Measurements from ENCODE around the gene PPTC7.
"Not testable (repeated sequence)": the region's sequence is repeated elsewhere in the genome, so short reads cannot be mapped to it uniquely, and the experiment has no call there.

PPTC7 gene

DNA sequence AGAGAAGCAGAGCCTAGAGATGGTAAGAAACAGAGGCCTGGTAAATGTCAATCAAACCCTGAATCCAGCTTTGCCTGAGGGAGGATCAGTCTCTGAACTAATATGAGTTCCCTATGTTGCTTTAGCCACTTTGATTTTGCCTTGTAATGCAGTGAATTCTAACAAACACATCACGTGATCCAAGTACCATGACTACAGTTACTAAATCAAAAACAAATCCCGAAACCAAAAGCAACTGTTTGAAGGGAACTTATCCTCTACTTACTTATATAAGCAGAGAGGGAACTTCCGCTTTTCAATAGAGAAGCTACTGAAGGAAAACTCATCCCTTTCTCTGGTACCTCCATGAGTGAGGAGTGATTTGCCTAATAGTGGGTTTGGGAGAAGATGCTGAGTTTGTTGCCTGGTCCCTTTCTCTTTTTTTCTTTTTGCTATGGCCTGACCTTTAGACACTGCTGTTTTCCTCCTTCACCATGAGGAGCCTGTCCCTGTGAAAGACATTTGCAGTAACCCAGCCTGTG, 7.7 kb upstream of the PPTC7 start:
- H3K9me3 ChIP-seq (ENCODE audit: insufficient read depth, low read length, severe bottlenecking): no peaks in the 10 kb centered on the region
- peaks cover 1% of the 10 kb centered on the region for H3K4me1 ChIP-seq (ENCODE audit: insufficient read depth, low read length)
- no peaks in the 10 kb centered on the region for H3K27me3 ChIP-seq (ENCODE audit: insufficient read depth, low read length, poor library complexity)
- DNase-seq (no peak), ATAC-seq (ENCODE audit: insufficient read depth, low read depth) (no peak)
- H3K4me2 ChIP-seq (ENCODE audit: insufficient read depth, low read length): no peak overlapping the region
- H3K79me2 ChIP-seq (ENCODE audit: insufficient read depth, low read length): no peaks in the 10 kb centered on the region
- H3K27ac ChIP-seq (ENCODE audit: low read length): no peak overlapping the region
- no peaks in the 10 kb centered on the region for H3K36me3 ChIP-seq (ENCODE audit: insufficient read depth, low read length)
- H3K4me3 ChIP-seq (ENCODE audit: low read depth in 1 of 2, low read length in 2 of 2): no peak overlapping the region
- H4K20me1 ChIP-seq (ENCODE audit: insufficient read depth, low read length): no peaks in the 10 kb centered on the region
- TF ChIP-seq, protein P1, sequence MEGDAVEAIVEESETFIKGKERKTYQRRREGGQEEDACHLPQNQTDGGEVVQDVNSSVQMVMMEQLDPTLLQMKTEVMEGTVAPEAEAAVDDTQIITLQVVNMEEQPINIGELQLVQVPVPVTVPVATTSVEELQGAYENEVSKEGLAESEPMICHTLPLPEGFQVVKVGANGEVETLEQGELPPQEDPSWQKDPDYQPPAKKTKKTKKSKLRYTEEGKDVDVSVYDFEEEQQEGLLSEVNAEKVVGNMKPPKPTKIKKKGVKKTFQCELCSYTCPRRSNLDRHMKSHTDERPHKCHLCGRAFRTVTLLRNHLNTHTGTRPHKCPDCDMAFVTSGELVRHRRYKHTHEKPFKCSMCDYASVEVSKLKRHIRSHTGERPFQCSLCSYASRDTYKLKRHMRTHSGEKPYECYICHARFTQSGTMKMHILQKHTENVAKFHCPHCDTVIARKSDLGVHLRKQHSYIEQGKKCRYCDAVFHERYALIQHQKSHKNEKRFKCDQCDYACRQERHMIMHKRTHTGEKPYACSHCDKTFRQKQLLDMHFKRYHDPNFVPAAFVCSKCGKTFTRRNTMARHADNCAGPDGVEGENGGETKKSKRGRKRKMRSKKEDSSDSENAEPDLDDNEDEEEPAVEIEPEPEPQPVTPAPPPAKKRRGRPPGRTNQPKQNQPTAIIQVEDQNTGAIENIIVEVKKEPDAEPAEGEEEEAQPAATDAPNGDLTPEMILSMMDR (IDR thresholded peaks at IDR 0.05; ENCODE audit: borderline replicate concordance, extremely low read depth, low read length, poor library complexity, severe bottlenecking): no peak
- TF ChIP-seq EZH2 (IDR thresholded peaks at IDR 0.05; ENCODE audit: borderline replicate concordance, low read depth, low read length, severe bottlenecking): no peak
- no peak overlapping the region for H2AFZ ChIP-seq (ENCODE audit: low read depth, low read length)
- H3K9ac ChIP-seq (ENCODE audit: low read depth, low read length): no peak overlapping the region

DNA sequence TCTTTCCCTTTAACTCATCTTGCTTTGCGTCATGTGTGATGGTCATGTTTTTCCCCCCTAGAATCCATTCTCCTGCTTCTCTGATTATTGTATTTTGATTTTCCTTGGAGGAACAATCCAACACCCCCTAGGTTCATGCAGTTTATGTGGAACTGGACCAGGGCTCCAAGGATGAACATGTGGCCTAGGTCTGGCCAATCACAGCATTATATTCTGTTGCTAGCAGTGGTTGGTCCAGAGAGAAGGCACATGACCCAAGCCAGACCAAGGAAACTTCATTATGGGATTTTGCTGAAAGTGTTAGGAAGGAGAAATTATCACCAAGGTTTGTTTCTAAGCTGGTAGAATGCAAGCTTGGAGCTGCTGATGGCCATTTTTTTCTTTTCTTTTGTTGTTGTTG, 6.9 kb upstream of the PPTC7 start:
- TF ChIP-seq EZH2 (IDR thresholded peaks at IDR 0.05; ENCODE audit: borderline replicate concordance, low read depth, low read length, severe bottlenecking): no peak
- TF ChIP-seq, protein P1 (IDR thresholded peaks at IDR 0.05; ENCODE audit: borderline replicate concordance, extremely low read depth, low read length, poor library complexity, severe bottlenecking): no peak
- ATAC-seq (ENCODE audit: insufficient read depth, low read depth) (no peak), DNase-seq (no peak)
- H3K4me2 ChIP-seq (ENCODE audit: insufficient read depth, low read length): no peak overlapping the region
- H3K36me3 ChIP-seq (ENCODE audit: insufficient read depth, low read length): no peaks in the 10 kb centered on the region
- H2AFZ ChIP-seq (ENCODE audit: low read depth, low read length): no peak overlapping the region
- H3K27me3 ChIP-seq (ENCODE audit: insufficient read depth, low read length, poor library complexity): no peaks in the 10 kb centered on the region
- H4K20me1 ChIP-seq (ENCODE audit: insufficient read depth, low read length): no peaks in the 10 kb centered on the region
- no peaks in the 10 kb centered on the region for H3K79me2 ChIP-seq (ENCODE audit: insufficient read depth, low read length)
- H3K27ac ChIP-seq (ENCODE audit: low read length): no peak overlapping the region
- peaks cover 10% of the 10 kb centered on the region for H3K4me1 ChIP-seq (ENCODE audit: insufficient read depth, low read length)
- H3K9ac ChIP-seq (ENCODE audit: low read depth, low read length): no peak overlapping the region
- H3K4me3 ChIP-seq (ENCODE audit: low read depth in 1 of 2, low read length in 2 of 2): no peak overlapping the region
- no peaks in the 10 kb centered on the region for H3K9me3 ChIP-seq (ENCODE audit: insufficient read depth, low read length, severe bottlenecking)

DNA sequence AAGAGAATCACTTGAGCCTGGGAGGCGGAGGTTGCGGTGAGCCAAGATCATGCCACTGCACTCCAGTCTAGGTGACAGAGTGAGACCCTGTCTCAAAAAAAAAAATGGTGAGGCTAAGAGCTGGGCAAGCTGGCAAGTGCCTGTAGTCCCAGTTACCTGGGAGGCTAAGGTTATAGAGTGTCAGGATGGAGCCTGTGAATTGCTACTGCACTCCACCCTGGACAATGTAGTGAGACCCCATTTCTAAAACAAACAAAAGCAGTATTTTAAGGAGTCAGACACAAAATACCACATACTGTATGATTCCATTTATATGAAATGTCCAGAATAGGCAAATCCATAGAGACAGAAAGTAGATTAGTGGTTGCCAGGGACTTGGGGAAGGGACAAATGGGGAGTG, 4.0 kb upstream of the PPTC7 start:
- not testable (repeated sequence) for H3K4me2 ChIP-seq (ENCODE audit: insufficient read depth, low read length); H4K20me1 ChIP-seq (ENCODE audit: insufficient read depth, low read length); ATAC-seq (ENCODE audit: insufficient read depth, low read depth); H3K9ac ChIP-seq (ENCODE audit: low read depth, low read length); DNase-seq; H2AFZ ChIP-seq (ENCODE audit: low read depth, low read length); H3K36me3 ChIP-seq (ENCODE audit: insufficient read depth, low read length); H3K4me3 ChIP-seq (ENCODE audit: low read depth in 1 of 2, low read length in 2 of 2); H3K9me3 ChIP-seq (ENCODE audit: insufficient read depth, low read length, severe bottlenecking); H3K27ac ChIP-seq (ENCODE audit: low read length); H3K27me3 ChIP-seq (ENCODE audit: insufficient read depth, low read length, poor library complexity)
- Histone ChIP-seq H3K4me1 (ENCODE audit: insufficient read depth, low read length) (peaks cover 27% of the 10 kb centered on the region), H3K79me2 (ENCODE audit: insufficient read depth, low read length) (peaks cover 15% of the 10 kb centered on the region)

DNA sequence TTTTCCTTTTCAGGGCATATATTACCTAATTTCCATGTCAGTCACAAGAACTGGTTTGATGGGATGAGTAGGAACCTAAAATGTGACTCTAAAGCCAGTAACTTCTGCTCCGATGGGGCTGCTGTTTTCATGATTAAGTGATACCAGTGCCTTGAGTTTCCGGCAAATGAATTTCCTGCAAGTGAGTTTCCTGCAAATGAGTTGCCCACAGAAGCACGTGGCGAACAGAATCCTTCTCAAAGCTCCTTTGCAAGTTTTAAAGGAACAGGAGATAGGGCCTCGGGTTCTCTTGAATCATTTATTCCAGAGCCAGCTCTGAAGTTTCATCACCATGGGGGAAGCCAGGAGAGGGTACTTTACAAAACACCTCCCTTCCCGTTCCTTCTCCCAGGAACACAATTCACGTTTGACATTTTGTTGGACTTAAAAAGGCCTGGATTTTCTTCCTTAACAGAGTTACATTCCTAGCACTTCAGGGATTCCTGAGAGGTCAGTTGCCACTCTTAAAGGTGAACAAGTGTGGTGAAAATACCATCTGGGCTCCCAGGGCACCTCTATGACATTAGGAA, 2.2 kb upstream of the PPTC7 start:
- peaks cover 18% of the 10 kb centered on the region for H4K20me1 ChIP-seq (ENCODE audit: insufficient read depth, low read length)
- DNase-seq: peak; percentile 61
- H3K4me2 ChIP-seq (ENCODE audit: insufficient read depth, low read length): peak overlapping the region; percentile 54
- H3K79me2 ChIP-seq (ENCODE audit: insufficient read depth, low read length): peaks cover 33% of the 10 kb centered on the region
- TF ChIP-seq EZH2 (IDR thresholded peaks at IDR 0.05; ENCODE audit: borderline replicate concordance, low read depth, low read length, severe bottlenecking): no peak
- TF ChIP-seq, protein P1 (IDR thresholded peaks at IDR 0.05; ENCODE audit: borderline replicate concordance, extremely low read depth, low read length, poor library complexity, severe bottlenecking): no peak
- H3K9ac ChIP-seq (ENCODE audit: low read depth, low read length): peak overlapping the region; percentile 45
- H3K36me3 ChIP-seq (ENCODE audit: insufficient read depth, low read length): peaks cover 6% of the 10 kb centered on the region; the same call in 1 of the 2 replicates
- peak overlapping the region; percentile 75 for H2AFZ ChIP-seq (ENCODE audit: low read depth, low read length)
- H3K4me1 ChIP-seq (ENCODE audit: insufficient read depth, low read length): peaks cover 43% of the 10 kb centered on the region
- H3K4me3 ChIP-seq (ENCODE audit: low read depth in 1 of 2, low read length in 2 of 2): peak overlapping the region in 1 of 2 experiments; percentile 36; a peak in 2 of 4 replicates
- no peak for ATAC-seq (ENCODE audit: insufficient read depth, low read depth)
- no peaks in the 10 kb centered on the region for H3K27me3 ChIP-seq (ENCODE audit: insufficient read depth, low read length, poor library complexity)
- H3K27ac ChIP-seq (ENCODE audit: low read length): peak overlapping the region; percentile 79
- H3K9me3 ChIP-seq (ENCODE audit: insufficient read depth, low read length, severe bottlenecking): no peaks in the 10 kb centered on the region
